ENCODE results near the gene FRMD4B. TPM values are rescaled to one million over a fixed set of nuclear protein-coding genes. Genes with fewer than 3 reads are reported as not detected.

FRMD4B gene
- total RNA-seq = 10 to 100 TPM; 59.4 to 96.4 TPM
- 10 to 100 TPM; 16.6 to 18.5 TPM for polyA plus RNA-seq
- long read RNA-seq, donor 1, partial matches to known transcripts = 0 of 4 reads
- long read RNA-seq, donor 1, other reads (novel, unspliced or antisense) = 0 of 4 reads
- long read RNA-seq, donor 2 = 0 reads
- long read RNA-seq, donor 3, partial matches to known transcripts = 5 of 6 reads
- long read RNA-seq, donor 3, other reads (novel, unspliced or antisense) = 0 of 6 reads
- long read RNA-seq, donor 4, partial matches to known transcripts = 6 of 6 reads
- long read RNA-seq, donor 4, other reads (novel, unspliced or antisense) = 0 of 6 reads
- long read RNA-seq, donor 5, partial matches to known transcripts = 27 of 27 reads
- long read RNA-seq, donor 5, other reads (novel, unspliced or antisense) = 0 of 27 reads

DNA sequence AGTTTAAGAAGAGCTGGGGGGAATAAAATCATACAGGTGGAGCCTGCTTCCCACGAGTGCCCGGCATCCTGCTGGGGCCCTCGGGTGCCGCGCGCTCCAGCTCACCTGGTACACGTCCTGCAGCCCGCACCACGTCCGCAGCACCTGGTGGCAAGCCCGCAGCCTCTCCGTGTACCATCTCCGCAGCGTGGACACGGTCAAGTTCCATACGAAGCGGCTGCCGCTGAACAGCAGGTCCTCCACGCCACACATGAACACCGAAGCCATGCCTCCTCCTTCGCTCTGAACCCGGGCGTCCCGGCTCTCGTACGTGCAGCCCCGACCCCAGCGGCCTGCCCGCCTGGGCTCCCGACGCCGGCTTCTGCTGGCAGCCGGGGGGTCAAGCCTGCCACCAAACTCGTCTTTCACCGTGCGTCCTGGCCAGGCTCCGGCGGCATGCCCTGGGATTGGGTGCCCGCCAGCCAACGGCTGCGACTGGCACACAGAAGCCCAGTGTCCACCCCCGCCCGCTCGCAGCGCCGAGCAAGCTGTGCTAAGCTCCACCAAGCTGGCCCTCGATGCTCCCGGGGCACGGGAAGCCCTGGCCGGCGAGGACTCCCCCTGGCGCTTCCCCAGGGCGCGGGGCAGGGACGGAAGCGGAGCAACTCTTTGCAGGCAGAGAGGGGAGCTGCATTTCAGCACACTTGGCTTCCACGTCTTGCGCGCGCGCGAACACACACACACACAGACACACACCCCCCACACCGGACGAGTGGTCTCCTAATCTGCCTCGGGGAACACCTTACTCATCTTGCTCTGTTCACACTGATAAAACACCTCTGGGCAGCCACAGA lies at the start of gene FRMD4B:
TSS of gene FRMD4B (minus strand) at position 366 of the 833 bp plus-strand sequence. CDS start at position 267, 99 bp downstream.
- Histone ChIP-seq H3K27ac (ENCODE audit: low read depth in 1 of 2, low read length in 1 of 2) (peak within 1 kb of the TSS; percentile 21 to 74), H3K9me3 (ENCODE audit: control insufficient read depth in 4 of 4, insufficient read depth in 3 of 4, low read length in 3 of 4) (no peaks in the 10 kb centered on the region), H3K4me1 (ENCODE audit: control insufficient read depth in 5 of 5, insufficient read depth in 5 of 5, low read length in 5 of 5) (peaks cover 0 to 29% (median 4%) of the 10 kb centered on the region in 5 donors), H3K27me3 (ENCODE audit: control insufficient read depth in 3 of 3, insufficient read depth in 3 of 3, low read length in 2 of 3) (no peaks in the 10 kb centered on the region), H3K9ac (ENCODE audit: insufficient read depth in 1 of 2, low read length in 2 of 2) (peak within 1 kb of the TSS; percentile 32 to 61), H3K36me3 (ENCODE audit: control insufficient read depth in 4 of 4, insufficient read depth in 4 of 4, low read length in 4 of 4) (no peaks in the 10 kb centered on the region), H3K4me3 (peak within 1 kb of the TSS; percentile 57)
- 2 to 4% methylated on average over 65 of the region's 65 CpGs for WGBS, 2 donors
- ATAC-seq (ENCODE audit: insufficient read depth, low FRiP score) = peak; percentile 90
- DNase-seq = peak; percentile 57 to 71 (median 71)
- TF ChIP-seq, protein P1, sequence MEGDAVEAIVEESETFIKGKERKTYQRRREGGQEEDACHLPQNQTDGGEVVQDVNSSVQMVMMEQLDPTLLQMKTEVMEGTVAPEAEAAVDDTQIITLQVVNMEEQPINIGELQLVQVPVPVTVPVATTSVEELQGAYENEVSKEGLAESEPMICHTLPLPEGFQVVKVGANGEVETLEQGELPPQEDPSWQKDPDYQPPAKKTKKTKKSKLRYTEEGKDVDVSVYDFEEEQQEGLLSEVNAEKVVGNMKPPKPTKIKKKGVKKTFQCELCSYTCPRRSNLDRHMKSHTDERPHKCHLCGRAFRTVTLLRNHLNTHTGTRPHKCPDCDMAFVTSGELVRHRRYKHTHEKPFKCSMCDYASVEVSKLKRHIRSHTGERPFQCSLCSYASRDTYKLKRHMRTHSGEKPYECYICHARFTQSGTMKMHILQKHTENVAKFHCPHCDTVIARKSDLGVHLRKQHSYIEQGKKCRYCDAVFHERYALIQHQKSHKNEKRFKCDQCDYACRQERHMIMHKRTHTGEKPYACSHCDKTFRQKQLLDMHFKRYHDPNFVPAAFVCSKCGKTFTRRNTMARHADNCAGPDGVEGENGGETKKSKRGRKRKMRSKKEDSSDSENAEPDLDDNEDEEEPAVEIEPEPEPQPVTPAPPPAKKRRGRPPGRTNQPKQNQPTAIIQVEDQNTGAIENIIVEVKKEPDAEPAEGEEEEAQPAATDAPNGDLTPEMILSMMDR (IDR thresholded peaks at IDR 0.05; ENCODE audit: control extremely low read depth, extremely low read depth) = no peak

DNA sequence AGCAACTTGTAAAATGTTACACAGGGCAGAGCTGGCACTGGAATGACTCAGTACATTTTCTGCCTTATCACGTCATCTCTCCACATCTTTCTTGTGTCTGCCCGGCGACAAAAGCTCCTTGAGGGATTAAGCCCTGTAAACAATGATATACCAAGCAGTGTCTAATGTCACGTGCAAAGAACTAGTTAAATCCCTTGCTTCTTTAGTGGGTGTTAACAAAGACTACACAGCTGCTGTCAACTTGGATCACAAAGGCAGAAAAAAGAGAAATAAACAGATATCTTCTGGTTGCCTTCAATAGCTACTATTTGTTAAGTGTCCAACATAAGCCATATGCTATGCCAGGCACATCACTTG lies 48.1 kb upstream of the FRMD4B start:
- Histone ChIP-seq H3K36me3 (ENCODE audit: control insufficient read depth in 4 of 4, insufficient read depth in 4 of 4, low read length in 4 of 4) (peaks cover 0 to 11% (median 3%) of the 10 kb centered on the region in 4 donors), H3K27me3 (ENCODE audit: control insufficient read depth in 3 of 3, insufficient read depth in 3 of 3, low read length in 2 of 3) (no peaks in the 10 kb centered on the region), H3K4me3 (no peak overlapping the region), H3K9me3 (ENCODE audit: control insufficient read depth in 4 of 4, insufficient read depth in 3 of 4, low read length in 3 of 4) (no peaks in the 10 kb centered on the region), H3K4me1 (ENCODE audit: control insufficient read depth in 5 of 5, insufficient read depth in 5 of 5, low read length in 5 of 5) (peaks cover 3 to 51% (median 31%) of the 10 kb centered on the region in 5 donors), H3K9ac (ENCODE audit: insufficient read depth in 1 of 2, low read length in 2 of 2) (no peak overlapping the region), H3K27ac (ENCODE audit: low read depth in 1 of 2, low read length in 1 of 2) (no peak overlapping the region)
- TF ChIP-seq, protein P1 (IDR thresholded peaks at IDR 0.05; ENCODE audit: control extremely low read depth, extremely low read depth) = no peak
- WGBS, 2 donors = 30 to 44% methylated on average over 4 of the region's 4 CpGs
- DNase-seq (peak; percentile 68 to 94 (median 94)), ATAC-seq (ENCODE audit: insufficient read depth, low FRiP score) (no peak)

DNA sequence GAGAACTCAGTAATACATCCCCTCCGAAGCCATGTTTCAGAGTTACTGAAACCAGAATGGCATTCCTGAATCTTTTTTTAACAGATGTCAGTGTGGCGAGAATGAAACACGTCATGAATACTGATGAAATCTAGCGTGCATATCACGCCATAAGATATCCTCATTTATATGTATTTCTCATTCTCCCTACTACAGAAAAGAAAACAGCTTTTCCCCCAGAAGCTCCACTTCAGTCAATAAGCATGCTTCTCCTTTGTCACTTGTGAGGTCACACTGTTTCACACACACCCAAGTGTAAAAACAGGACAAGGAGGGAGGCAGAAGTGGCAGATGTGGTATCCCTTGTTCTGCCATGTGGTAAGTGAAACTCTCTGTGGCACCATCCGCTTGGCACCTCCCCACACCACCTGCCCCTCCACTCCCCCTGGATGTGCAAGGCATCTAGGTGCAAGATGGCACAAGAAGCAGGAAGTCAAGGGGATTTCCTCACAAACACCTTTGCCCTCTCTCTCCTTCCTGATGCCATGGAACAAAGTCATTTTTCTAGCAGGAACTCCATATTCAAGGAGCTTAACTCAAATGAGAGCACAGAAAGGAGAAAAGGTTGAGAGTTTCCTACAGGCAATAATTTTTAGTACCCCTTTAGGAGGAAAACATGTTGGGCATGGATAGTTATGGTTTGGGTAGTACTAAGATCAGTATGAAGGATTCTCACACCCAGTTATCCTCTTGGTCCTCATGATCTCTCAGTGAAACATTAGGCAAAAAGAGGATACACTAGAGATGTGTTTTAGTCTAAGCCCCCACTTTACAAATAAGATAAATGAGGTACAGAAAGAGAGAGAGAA lies 47.5 kb upstream of the FRMD4B start:
- 65 to 79% methylated on average over 6 of the region's 6 CpGs for WGBS, 2 donors
- H3K27me3 ChIP-seq (ENCODE audit: control insufficient read depth in 3 of 3, insufficient read depth in 3 of 3, low read length in 2 of 3) = no peaks in the 10 kb centered on the region
- H3K4me3 ChIP-seq = no peak overlapping the region
- H3K36me3 ChIP-seq (ENCODE audit: control insufficient read depth in 4 of 4, insufficient read depth in 4 of 4, low read length in 4 of 4) = peaks cover 0 to 11% (median 3%) of the 10 kb centered on the region in 4 donors
- H3K27ac ChIP-seq (ENCODE audit: low read depth in 1 of 2, low read length in 1 of 2) = no peak overlapping the region
- H3K9ac ChIP-seq (ENCODE audit: insufficient read depth in 1 of 2, low read length in 2 of 2) = peak overlapping the region in 1 of 2 donors; percentile 14
- H3K9me3 ChIP-seq (ENCODE audit: control insufficient read depth in 4 of 4, insufficient read depth in 3 of 4, low read length in 3 of 4) = no peaks in the 10 kb centered on the region
- DNase-seq = peak in 2 of 3 donors; percentile 41 to 52
- ATAC-seq (ENCODE audit: insufficient read depth, low FRiP score) = peak; percentile 20
- peaks cover 3 to 56% (median 31%) of the 10 kb centered on the region in 5 donors for H3K4me1 ChIP-seq (ENCODE audit: control insufficient read depth in 5 of 5, insufficient read depth in 5 of 5, low read length in 5 of 5)
- TF ChIP-seq, protein P1 (IDR thresholded peaks at IDR 0.05; ENCODE audit: control extremely low read depth, extremely low read depth) = no peak
